Myocyte (in vitro differentiated cells): ENCODE measurements around the gene ZNF304. TPM values are rescaled to one million over a fixed set of nuclear protein-coding genes. Genes with fewer than 3 reads are reported as not detected.

Experiments
- total RNA-seq: library from RNA; depleted of rRNA; stranded (reverse); fragments of >200 nt; gene quantifications from 2 replicates; pipeline ENCODE4 v1.2.3, GENCODE V29; 2014

The ZNF304 gene
- total RNA-seq, 1 donor from 2014 or later: 9.9 TPM

Other genes starting within 250 kb of the ZNF304 start
- gene USP29, start 231.3 kb upstream of the ZNF304 start, total RNA-seq: 0.05 TPM in 1 of 2 replicates, not detected in the other
- gene ZIM3, start 206.1 kb upstream of the ZNF304 start, total RNA-seq: not detected in 2 replicates
- not detected in 2 replicates for gene DUXA, start 183.8 kb upstream of the ZNF304 start, total RNA-seq
- 24.1 and 29.2 TPM in 2 replicates for gene ZNF264, start 159.8 kb upstream of the ZNF304 start, total RNA-seq
- not detected in 2 replicates for gene AURKC, start 120.2 kb upstream of the ZNF304 start, total RNA-seq
- gene ZNF805, start 110.6 kb upstream of the ZNF304 start, total RNA-seq: 16.0 and 16.9 TPM in 2 replicates
- gene ZNF460, start 70.8 kb upstream of the ZNF304 start, total RNA-seq: 59.7 and 69.2 TPM in 2 replicates
- gene ZNF543, start 30.8 kb upstream of the ZNF304 start, total RNA-seq: 8.6 and 12.5 TPM in 2 replicates
- 20.3 and 33.2 TPM in 2 replicates for gene TRAPPC2B, start 12.3 kb downstream of the ZNF304 start, total RNA-seq
- gene ZNF547, start 12.3 kb downstream of the ZNF304 start, total RNA-seq: 3.0 and 4.1 TPM in 2 replicates
- gene ZNF548, start 38.6 kb downstream of the ZNF304 start, total RNA-seq: 15.8 and 17.3 TPM in 2 replicates
- gene ZNF17, start 59.9 kb downstream of the ZNF304 start, total RNA-seq: 5.2 and 9.8 TPM in 2 replicates
- gene ZNF749, start 84.1 kb downstream of the ZNF304 start, total RNA-seq: 3.4 and 5.4 TPM in 2 replicates
- 0.36 and 1.0 TPM in 2 replicates for gene VN1R1, start 105.9 kb downstream of the ZNF304 start, total RNA-seq
- 22.8 and 33.6 TPM in 2 replicates for gene ZNF772, start 126.3 kb downstream of the ZNF304 start, total RNA-seq
- 12.3 and 14.0 TPM in 2 replicates for gene ZNF419, start 136.5 kb downstream of the ZNF304 start, total RNA-seq
- 16.2 and 17.8 TPM in 2 replicates for gene ZNF773, start 148.7 kb downstream of the ZNF304 start, total RNA-seq
- 4.8 and 5.8 TPM in 2 replicates for gene ZNF549, start 176.1 kb downstream of the ZNF304 start, total RNA-seq
- 9.9 and 10.7 TPM in 2 replicates for gene ZNF550, start 208.6 kb downstream of the ZNF304 start, total RNA-seq
- gene ZNF416, start 227.6 kb downstream of the ZNF304 start, total RNA-seq: 5.0 and 7.0 TPM in 2 replicates
- gene ZIK1, start 232.9 kb downstream of the ZNF304 start, total RNA-seq: 1.8 and 3.9 TPM in 2 replicates
- 6.1 and 9.0 TPM in 2 replicates for gene ZNF530, start 248.6 kb downstream of the ZNF304 start, total RNA-seq